Stimulated activated CD8-positive, alpha-beta memory T cell treated with anti-CD3 and anti-CD28 coated beads, Interleukin-15, amount 100 ng/mL, for 48 hours (primary cell): ENCODE data around the gene TMEM62.
"Not testable (repeated sequence)": the region's sequence is repeated elsewhere in the genome, so short reads cannot be mapped to it uniquely, and the experiment has no call there.

ENCODE experiments used
- DNase-seq, 2 donors: peaks; one replicate each; pipeline ENCODE4 v3.0.0-alpha.2; 2020; ENCODE audit warnings: low read depth in 2 of 2

Gene TMEM62

GRCh38 chr15:43177147-43177546 lies 43.8 kb downstream of the TMEM62 start:
- DNase-seq: not testable (repeated sequence)

- DNase-seq: no peak
Measured at GRCh38 chr15:43183270-43183669, 49.9 kb downstream of the TMEM62 start.

- DNase-seq: no peak
Measured at GRCh38 chr15:43184407-43185124, 51.2 kb downstream of the TMEM62 start.

- peak; percentile 92 to 93 for DNase-seq
Measured at GRCh38 chr15:43185157-43186002, 52.0 kb downstream of the TMEM62 start, which contains the start of gene CCNDBP1. CCNDBP1 (plus strand) TSS chr15:43185403; CDS start chr15:43185499, 96 bp downstream.

GRCh38 chr15:43186003-43186353 lies 52.6 kb downstream of the TMEM62 start:
- DNase-seq: no peak

GRCh38 chr15:43187544-43188155 lies 54.3 kb downstream of the TMEM62 start:
- DNase-seq: no peak

GRCh38 chr15:43189296-43189695 lies 55.9 kb downstream of the TMEM62 start:
- no peak for DNase-seq

- no peak for DNase-seq
Measured at GRCh38 chr15:43190178-43190577, 56.8 kb downstream of the TMEM62 start.

GRCh38 chr15:43193710-43194109 lies 60.3 kb downstream of the TMEM62 start:
- no peak for DNase-seq

GRCh38 chr15:43194795-43195194 lies 61.4 kb downstream of the TMEM62 start:
- no peak for DNase-seq

GRCh38 chr15:43196760-43197548 lies 63.6 kb downstream of the TMEM62 start:
- no peak for DNase-seq

GRCh38 chr15:43197773-43198172 lies 64.4 kb downstream of the TMEM62 start:
- not testable (repeated sequence) for DNase-seq

- not testable (repeated sequence) for DNase-seq
Measured at GRCh38 chr15:43198556-43198955, 65.2 kb downstream of the TMEM62 start.

- no peak for DNase-seq
Measured at GRCh38 chr15:43198992-43199391, 65.6 kb downstream of the TMEM62 start.

GRCh38 chr15:43199945-43200488 lies 66.6 kb downstream of the TMEM62 start:
- DNase-seq: no peak

GRCh38 chr15:43204016-43204901 lies 70.9 kb downstream of the TMEM62 start:
- DNase-seq: peak; percentile 21

- DNase-seq: no peak
Measured at GRCh38 chr15:43206054-43206453, 72.7 kb downstream of the TMEM62 start.

GRCh38 chr15:43207024-43207423 lies 73.6 kb downstream of the TMEM62 start:
- DNase-seq: no peak

- no peak for DNase-seq
Measured at GRCh38 chr15:43208052-43209002, 74.9 kb downstream of the TMEM62 start.
